GM12801 (cell line): ENCODE results near the gene EYS.

ENCODE experiments used
- TF ChIP-seq, protein P1 (sequence below): IDR thresholded peaks from one replicate; pipeline ENCODE4 v1.5.1; 2011; ENCODE audit warnings: control low read depth; ENCODE audit not compliant: insufficient read length; ENCODE audit errors: extremely low read depth

Gene EYS

DNA sequence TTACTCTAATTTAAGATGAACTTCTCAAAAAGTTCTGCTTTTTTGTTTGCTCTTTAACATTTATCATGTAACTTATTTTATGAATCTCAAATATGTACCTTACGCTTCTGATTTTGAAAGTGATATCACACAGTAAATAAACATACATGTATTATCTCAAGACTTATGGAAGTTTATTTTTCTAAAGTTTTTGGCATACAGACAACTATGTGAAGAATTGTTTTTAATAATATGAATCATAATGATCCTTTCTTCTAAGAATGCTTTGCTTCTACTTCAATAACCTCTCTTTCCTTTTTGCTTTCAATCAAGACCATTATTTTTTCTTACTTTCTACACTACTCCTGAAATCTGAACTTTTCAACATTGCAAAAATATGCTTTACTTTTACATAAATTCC is 816.4 kb downstream of the EYS start:
- TF ChIP-seq, protein P1, sequence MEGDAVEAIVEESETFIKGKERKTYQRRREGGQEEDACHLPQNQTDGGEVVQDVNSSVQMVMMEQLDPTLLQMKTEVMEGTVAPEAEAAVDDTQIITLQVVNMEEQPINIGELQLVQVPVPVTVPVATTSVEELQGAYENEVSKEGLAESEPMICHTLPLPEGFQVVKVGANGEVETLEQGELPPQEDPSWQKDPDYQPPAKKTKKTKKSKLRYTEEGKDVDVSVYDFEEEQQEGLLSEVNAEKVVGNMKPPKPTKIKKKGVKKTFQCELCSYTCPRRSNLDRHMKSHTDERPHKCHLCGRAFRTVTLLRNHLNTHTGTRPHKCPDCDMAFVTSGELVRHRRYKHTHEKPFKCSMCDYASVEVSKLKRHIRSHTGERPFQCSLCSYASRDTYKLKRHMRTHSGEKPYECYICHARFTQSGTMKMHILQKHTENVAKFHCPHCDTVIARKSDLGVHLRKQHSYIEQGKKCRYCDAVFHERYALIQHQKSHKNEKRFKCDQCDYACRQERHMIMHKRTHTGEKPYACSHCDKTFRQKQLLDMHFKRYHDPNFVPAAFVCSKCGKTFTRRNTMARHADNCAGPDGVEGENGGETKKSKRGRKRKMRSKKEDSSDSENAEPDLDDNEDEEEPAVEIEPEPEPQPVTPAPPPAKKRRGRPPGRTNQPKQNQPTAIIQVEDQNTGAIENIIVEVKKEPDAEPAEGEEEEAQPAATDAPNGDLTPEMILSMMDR: no peak

GRCh38 chr6:64889144-64889543 is 817.9 kb downstream of the EYS start:
- TF ChIP-seq, protein P1: no peak

GRCh38 chr6:64874776-64875175 is 832.2 kb downstream of the EYS start:
- TF ChIP-seq, protein P1: no peak

- TF ChIP-seq, protein P1: no peak
These were observed 834.4 kb downstream of the EYS start for GRCh38 chr6:64872633-64873032.

GRCh38 chr6:64861039-64861651 is 845.9 kb downstream of the EYS start:
- TF ChIP-seq, protein P1: no peak

GRCh38 chr6:64860203-64860602 is 846.8 kb downstream of the EYS start:
- TF ChIP-seq, protein P1: no peak

DNA sequence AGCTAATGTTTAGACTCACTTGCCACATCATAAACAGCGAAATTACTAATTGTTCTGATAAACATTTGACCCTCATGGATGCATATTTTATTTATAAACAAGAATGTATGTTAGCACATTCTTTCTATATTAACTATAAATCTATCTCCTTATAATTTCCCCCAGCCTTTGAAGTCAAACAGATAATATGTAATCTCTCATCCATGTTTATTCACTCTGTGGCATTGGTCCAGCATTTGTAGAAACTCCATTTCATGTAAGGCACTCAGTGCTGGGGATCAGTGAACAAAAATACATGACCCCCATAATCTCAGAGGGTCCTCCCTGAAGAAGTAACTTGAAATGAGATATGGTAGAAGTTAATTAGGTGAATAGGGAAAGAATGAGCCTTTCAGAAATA is 856.9 kb downstream of the EYS start:
- TF ChIP-seq, protein P1: no peak
